Mesendoderm (in vitro differentiated cells): Measurements from ENCODE around the gene ARHGEF5.
"Not testable (repeated sequence)": the region's sequence is repeated elsewhere in the genome, so short reads cannot be mapped to it uniquely, and the experiment has no call there.

Experiments used
- DNase-seq: peaks from one replicate; pipeline ENCODE4 v3.0.0; 2013
- H2AK5ac ChIP-seq: 2 replicates; pipeline ENCODE4 v1.6.1; 2013; ENCODE audit warnings: low read length, inconsistent platforms
- H2BK120ac ChIP-seq: 2 replicates; pipeline ENCODE4 v1.6.1; 2013; ENCODE audit warnings: low read depth, mild to moderate bottlenecking, low read length, moderate library complexity, mixed read lengths
- H2BK15ac ChIP-seq: replicated peaks from 2 replicates; pipeline ENCODE4 v1.6.1; 2013; ENCODE audit warnings: low read depth, mild to moderate bottlenecking, moderate library complexity
- H2BK5ac ChIP-seq: 2 replicates; pipeline ENCODE4 v1.6.1; 2013; ENCODE audit warnings: low read length, inconsistent platforms
- H3K18ac ChIP-seq: 2 replicates; pipeline ENCODE4 v1.6.1; 2013; ENCODE audit warnings: mild to moderate bottlenecking, low read length, mixed read lengths
- H3K23ac ChIP-seq: one replicate; pipeline ENCODE4 v1.6.1; 2013; ENCODE audit warnings: low read length
- H3K27ac ChIP-seq: 2 replicates; pipeline ENCODE4 v1.5.1; 2013; ENCODE audit warnings: low read depth, mild to moderate bottlenecking, inconsistent platforms, low read length, moderate library complexity
- H3K27me3 ChIP-seq: 2 replicates; pipeline ENCODE4 v1.6.1; 2013; ENCODE audit warnings: low read length, control low read depth, mild to moderate bottlenecking, inconsistent platforms; ENCODE audit not compliant: insufficient read depth, poor library complexity
- H3K36me3 ChIP-seq: 2 replicates; pipeline ENCODE4 v1.6.1; 2013; ENCODE audit warnings: low read length, inconsistent platforms; ENCODE audit not compliant: control insufficient read depth, insufficient read depth
- H3K4ac ChIP-seq: one replicate; pipeline ENCODE4 v1.6.1; 2013; ENCODE audit warnings: low read depth, mild to moderate bottlenecking, low read length, moderate library complexity
- H3K4me1 ChIP-seq: 2 replicates; pipeline ENCODE4 v1.6.1; 2013; ENCODE audit warnings: low read depth, low read length, inconsistent platforms; ENCODE audit not compliant: control insufficient read depth
- H3K4me2 ChIP-seq: 2 replicates; pipeline ENCODE4 v1.6.1; 2013; ENCODE audit warnings: low read length
- H3K4me3 ChIP-seq: 2 replicates; pipeline ENCODE4 v1.5.1; 2013; ENCODE audit warnings: mild to moderate bottlenecking, low read length
- H3K56ac ChIP-seq: one replicate; pipeline ENCODE4 v1.6.1; 2013; ENCODE audit warnings: low read length
- H3K79me1 ChIP-seq: 2 replicates; pipeline ENCODE4 v1.6.1; 2013; ENCODE audit warnings: low read length, inconsistent platforms
- H3K79me2 ChIP-seq: 2 replicates; pipeline ENCODE4 v1.6.1; 2013; ENCODE audit warnings: mild to moderate bottlenecking, low read length; ENCODE audit not compliant: control insufficient read depth, insufficient read depth
- H3K9ac ChIP-seq: 2 replicates; pipeline ENCODE4 v1.6.1; 2013; ENCODE audit warnings: low read length, inconsistent platforms
- H4K5ac ChIP-seq: one replicate; pipeline ENCODE4 v1.6.1; 2013; ENCODE audit warnings: low read length
- H4K8ac ChIP-seq: one replicate; pipeline ENCODE4 v1.6.1; 2013; ENCODE audit warnings: low read depth, mild to moderate bottlenecking, control low read depth, low read length, moderate library complexity
- WGBS: extraction: QIAGEN DNeasy Blood & Tissue Kit; methylation state at CpG from one replicate; pipeline ENCODE4 v1.1.7; 2013; ENCODE audit warnings: low lambda C conversion rate, missing lambda C conversion rate; ENCODE audit not compliant: insufficient coverage; ENCODE audit errors: extremely low coverage; 5-methylcytosine and 5-hydroxymethylcytosine counted together

ARHGEF5 gene

GRCh38 chr7:144415858-144416257 lies 60.7 kb downstream of the ARHGEF5 start:
- H3K79me1 ChIP-seq = no peaks in the 10 kb centered on the region
- no peak overlapping the region for H3K56ac ChIP-seq
- H4K8ac ChIP-seq = no peak overlapping the region

GRCh38 chr7:144416341-144416740 lies 61.1 kb downstream of the ARHGEF5 start:
- no peak overlapping the region for H3K18ac ChIP-seq
- no peak overlapping the region for H3K27ac ChIP-seq
- no peaks in the 10 kb centered on the region for H3K4me1 ChIP-seq
- no peak overlapping the region for H2BK5ac ChIP-seq
- no peak overlapping the region for H3K4me2 ChIP-seq
- H3K79me1 ChIP-seq = no peaks in the 10 kb centered on the region
- H2AK5ac ChIP-seq = no peak overlapping the region
- no peak overlapping the region for H3K23ac ChIP-seq
- H4K5ac ChIP-seq = no peak overlapping the region
- no peak overlapping the region for H3K4me3 ChIP-seq
- H2BK120ac ChIP-seq = no peak overlapping the region
- no peak overlapping the region for H3K9ac ChIP-seq
- no peak for DNase-seq
- no peaks in the 10 kb centered on the region for H3K79me2 ChIP-seq
- H3K27me3 ChIP-seq = no peaks in the 10 kb centered on the region
- no peak overlapping the region for H3K56ac ChIP-seq
- H3K36me3 ChIP-seq = no peaks in the 10 kb centered on the region
- H3K4ac ChIP-seq = no peak overlapping the region
- H4K8ac ChIP-seq = no peak overlapping the region
- H2BK15ac ChIP-seq = no peak overlapping the region

More at GRCh38 chr7:144415858-144416257, 60.7 kb downstream of the ARHGEF5 start:
- H2BK120ac ChIP-seq = no peak overlapping the region
- no peaks in the 10 kb centered on the region for H3K27me3 ChIP-seq
- no peaks in the 10 kb centered on the region for H3K79me2 ChIP-seq
- no peak overlapping the region for H3K4me2 ChIP-seq
- no peak overlapping the region for H3K4ac ChIP-seq
- H4K5ac ChIP-seq = no peak overlapping the region
- H3K27ac ChIP-seq = no peak overlapping the region
- no peak overlapping the region for H2BK5ac ChIP-seq
- no peak overlapping the region for H3K18ac ChIP-seq
- DNase-seq = no peak
- no peak overlapping the region for H3K9ac ChIP-seq
- no peak overlapping the region for H3K4me3 ChIP-seq
- H2AK5ac ChIP-seq = no peak overlapping the region
- H2BK15ac ChIP-seq = no peak overlapping the region
- H3K23ac ChIP-seq = no peak overlapping the region
- H3K4me1 ChIP-seq = no peaks in the 10 kb centered on the region
- H3K36me3 ChIP-seq = no peaks in the 10 kb centered on the region

GRCh38 chr7:144418931-144419330 lies 63.7 kb downstream of the ARHGEF5 start:
- WGBS = no CpG with 5 or more reads among the region's 4 CpGs
- H3K56ac ChIP-seq, H2BK120ac ChIP-seq, H3K4me1 ChIP-seq, H4K8ac ChIP-seq, H3K4me3 ChIP-seq, H4K5ac ChIP-seq, H3K27ac ChIP-seq, H2BK5ac ChIP-seq, H3K36me3 ChIP-seq, H3K4ac ChIP-seq, H2BK15ac ChIP-seq, H3K27me3 ChIP-seq, H2AK5ac ChIP-seq, H3K4me2 ChIP-seq, H3K9ac ChIP-seq, H3K79me2 ChIP-seq, H3K18ac ChIP-seq, H3K23ac ChIP-seq, H3K79me1 ChIP-seq, DNase-seq: not testable (repeated sequence)

GRCh38 chr7:144427539-144427938 lies 72.3 kb downstream of the ARHGEF5 start:
- not testable (repeated sequence) for H3K4ac ChIP-seq, H3K9ac ChIP-seq, H3K4me3 ChIP-seq, H3K18ac ChIP-seq, H3K79me2 ChIP-seq, H3K23ac ChIP-seq, H3K79me1 ChIP-seq, H3K27ac ChIP-seq, H3K4me1 ChIP-seq, H3K4me2 ChIP-seq, H2BK15ac ChIP-seq, H2BK120ac ChIP-seq, H3K27me3 ChIP-seq, H4K8ac ChIP-seq, H2BK5ac ChIP-seq, H3K36me3 ChIP-seq, H4K5ac ChIP-seq, H2AK5ac ChIP-seq, H3K56ac ChIP-seq
- WGBS = no CpG with 5 or more reads among the region's 2 CpGs
- DNase-seq = peak; percentile 11

GRCh38 chr7:144428431-144428830 lies 73.2 kb downstream of the ARHGEF5 start:
- no peak overlapping the region for H3K4me3 ChIP-seq
- H3K4ac ChIP-seq = no peak overlapping the region
- H3K79me1 ChIP-seq = no peaks in the 10 kb centered on the region
- no peak overlapping the region for H4K8ac ChIP-seq
- no peak overlapping the region for H3K23ac ChIP-seq
- no peak overlapping the region for H3K18ac ChIP-seq
- H3K27ac ChIP-seq = no peak overlapping the region
- no peaks in the 10 kb centered on the region for H3K36me3 ChIP-seq
- no peak overlapping the region for H3K4me2 ChIP-seq
- no peak overlapping the region for H3K9ac ChIP-seq
- no peak overlapping the region for H2AK5ac ChIP-seq
- DNase-seq = no peak
- H2BK5ac ChIP-seq = no peak overlapping the region
- no peak overlapping the region for H3K56ac ChIP-seq
- no peaks in the 10 kb centered on the region for H3K4me1 ChIP-seq
- no peak overlapping the region for H2BK120ac ChIP-seq
- no peaks in the 10 kb centered on the region for H3K27me3 ChIP-seq
- no peaks in the 10 kb centered on the region for H3K79me2 ChIP-seq
- H2BK15ac ChIP-seq = no peak overlapping the region
- no peak overlapping the region for H4K5ac ChIP-seq
- WGBS = no CpG with 5 or more reads among the region's 2 CpGs
